Neural cell (in vitro differentiated cells): Measurements from ENCODE around the gene COBL. TPM values are rescaled to one million over a fixed set of nuclear protein-coding genes. Genes with fewer than 3 reads are reported as not detected.

Source experiments
- H2AFZ ChIP-seq: fragments of 200-600, 300-800 bp; sonication (generic), shearing (Covaris generic); 2 replicates; pipeline ENCODE4 v1.6.0; 2014; ENCODE audit warnings: low read depth, mild to moderate bottlenecking, antibody characterized with exemption, low read length, moderate library complexity
- H3F3A ChIP-seq: fragments of 200-600 bp; shearing (Covaris generic); 2 replicates; pipeline ENCODE4 v1.6.1; 2016; ENCODE audit warnings: mild to moderate bottlenecking, moderate library complexity, mixed read lengths, antibody characterized with exemption, low read length; ENCODE audit not compliant: insufficient read depth, poor library complexity, severe bottlenecking
- H3K27ac ChIP-seq: fragments of 200-600, 300-800 bp; sonication (generic), shearing (Covaris generic); 2 replicates; pipeline ENCODE4 v1.5.1; 2014; ENCODE audit warnings: mild to moderate bottlenecking, low read length, moderate library complexity
- H3K27me3 ChIP-seq: fragments of 300-800, 200-600 bp; sonication (generic), shearing (Covaris generic); 2 replicates; pipeline ENCODE4 v1.6.0; 2014; ENCODE audit warnings: mild to moderate bottlenecking, low read depth, low read length, moderate library complexity; ENCODE audit not compliant: insufficient read depth
- H3K36me3 ChIP-seq: fragments of 300-800, 200-600 bp; sonication (generic), shearing (Covaris generic); 2 replicates; pipeline ENCODE4 v1.5.1; 2014; ENCODE audit warnings: mild to moderate bottlenecking, antibody characterized with exemption, low read length, moderate library complexity; ENCODE audit not compliant: insufficient read depth
- H3K4me2 ChIP-seq: fragments of 300-800, 200-600 bp; sonication (generic), shearing (Covaris generic); 2 replicates; pipeline ENCODE4 v1.6.0; 2014; ENCODE audit warnings: mild to moderate bottlenecking, low read length
- H3K4me3 ChIP-seq: fragments of 300-800, 200-600 bp; sonication (generic), shearing (Covaris generic); 2 replicates; pipeline ENCODE4 v1.5.1; 2014; ENCODE audit warnings: mild to moderate bottlenecking, low read length, moderate library complexity
- H3K79me2 ChIP-seq: fragments of 200-600 bp; shearing (Covaris generic); replicated peaks from 2 replicates; pipeline ENCODE4 v1.6.0; 2014; ENCODE audit warnings: mild to moderate bottlenecking, low read length, moderate library complexity; ENCODE audit not compliant: insufficient read depth
- H3K9ac ChIP-seq: fragments of 300-800, 200-600 bp; sonication (generic), shearing (Covaris generic); 2 replicates; pipeline ENCODE4 v1.6.1; 2016; ENCODE audit warnings: mild to moderate bottlenecking, low read length, mixed read lengths
- H3K9me2 ChIP-seq: fragments of 200-600 bp; shearing (Covaris generic); 2 replicates; pipeline ENCODE4 v1.6.1; 2016; ENCODE audit warnings: mild to moderate bottlenecking, low read length, mixed read lengths; ENCODE audit not compliant: insufficient read depth
- H3K9me3 ChIP-seq: fragments of 200-600, 300-800 bp; sonication (generic), shearing (Covaris generic); 2 replicates; pipeline ENCODE4 v1.6.1; 2016; ENCODE audit warnings: mild to moderate bottlenecking, mixed run types, low read length, moderate library complexity, mixed read lengths
- H4K20me1 ChIP-seq: fragments of 200-600 bp; shearing (Covaris generic); 2 replicates; pipeline ENCODE4 v1.6.1; 2016; ENCODE audit warnings: mild to moderate bottlenecking, mixed run types; ENCODE audit not compliant: insufficient read depth
- CTCF ChIP-seq: fragments of 450-650 bp; IDR thresholded peaks from 2 replicates; pipeline ENCODE4 v1.5.1; 2014; ENCODE audit warnings: antibody characterized with exemption, mild to moderate bottlenecking, moderate library complexity; ENCODE audit not compliant: poor library complexity, severe bottlenecking
- EP300 ChIP-seq: fragments of 450-650 bp; conservative IDR thresholded peaks from 2 replicates; pipeline ENCODE4 v1.6.1; 2014; ENCODE audit warnings: antibody characterized with exemption, mild to moderate bottlenecking, moderate library complexity; ENCODE audit not compliant: poor library complexity, severe bottlenecking
- EZH2 ChIP-seq: fragments of 200-600, 300-800 bp; shearing (Covaris generic), sonication (generic); IDR thresholded peaks from 2 replicates; pipeline ENCODE4 v1.6.1; 2014; ENCODE audit warnings: antibody characterized with exemption, low read length, borderline replicate concordance, mild to moderate bottlenecking; ENCODE audit not compliant: insufficient read depth, poor library complexity, severe bottlenecking
- MXI1 ChIP-seq: fragments of 450-650 bp; conservative IDR thresholded peaks from 2 replicates; pipeline ENCODE4 v1.6.1; 2014; ENCODE audit warnings: antibody characterized with exemption, mild to moderate bottlenecking; ENCODE audit not compliant: poor library complexity, severe bottlenecking
- POLR2AphosphoS5 ChIP-seq: IDR thresholded peaks from 2 replicates; pipeline ENCODE4 v1.6.1; 2012
- RAD21 ChIP-seq: fragments of 450-650 bp; conservative IDR thresholded peaks from 2 replicates; pipeline ENCODE4 v1.6.1; 2014; ENCODE audit warnings: antibody characterized with exemption, mild to moderate bottlenecking, moderate library complexity
- SMC3 ChIP-seq: fragments of 450-650 bp; conservative IDR thresholded peaks from 2 replicates; pipeline ENCODE4 v1.6.1; 2014; ENCODE audit warnings: antibody characterized with exemption, mild to moderate bottlenecking, moderate library complexity; ENCODE audit not compliant: poor library complexity
- TAF1 ChIP-seq: IDR thresholded peaks from 2 replicates; pipeline ENCODE4 v1.6.1; 2012; ENCODE audit warnings: low read depth
- polyA plus RNA-seq: library from polyadenylated mRNA; depleted of rRNA; stranded (reverse); fragments of >200 nt; gene quantifications from 2 replicates; pipeline ENCODE4 v1.2.3, GENCODE V29; 2014
- TF ChIP-seq, protein P1 (sequence below): IDR thresholded peaks from 2 replicates; pipeline ENCODE4 v1.6.1; 2012; ENCODE audit warnings: borderline replicate concordance

The COBL gene
- polyA plus RNA-seq, 1 donor from 2014 or later, result 0.12 TPM

DNA sequence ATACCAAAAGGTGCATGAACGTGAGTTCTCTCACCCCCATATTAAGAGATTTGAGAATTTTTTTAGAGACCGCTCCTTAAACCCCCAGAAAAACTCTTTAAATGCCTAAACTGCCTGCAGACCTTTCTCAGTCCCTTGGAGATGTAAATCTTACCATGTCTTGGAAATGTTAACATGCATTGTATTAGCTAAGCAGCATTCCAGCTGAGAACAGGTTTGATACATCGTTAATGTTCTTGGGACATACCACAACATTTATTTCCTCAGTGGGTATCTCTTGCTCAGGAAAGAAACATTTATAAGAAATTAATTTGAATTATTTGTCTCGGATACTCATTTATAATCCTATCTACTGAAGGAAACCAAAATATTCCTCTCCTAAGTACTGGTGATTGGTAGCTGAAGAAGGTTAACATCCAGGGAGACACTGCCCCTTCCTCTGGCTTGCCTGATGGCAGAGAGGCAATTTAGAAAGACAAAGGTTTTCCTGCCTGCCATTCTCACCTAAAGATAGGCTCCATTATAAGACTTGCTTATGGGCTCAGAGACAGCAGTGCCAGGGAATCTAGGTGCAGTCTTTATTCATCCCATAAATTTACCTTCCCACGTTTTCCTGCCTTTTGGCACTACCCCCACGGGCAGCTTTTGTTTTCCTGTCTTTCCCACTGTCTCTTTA lies 141.2 kb downstream of the COBL start:
- Histone ChIP-seq H3K9me3 (no peaks in the 10 kb centered on the region), H3K9me2 (no peaks in the 10 kb centered on the region), H3K4me3 (no peak overlapping the region), H3K4me2 (no peak overlapping the region), H3K9ac (no peak overlapping the region), H3F3A (no peaks in the 10 kb centered on the region), H3K36me3 (no peaks in the 10 kb centered on the region), H3K27ac (no peak overlapping the region), H2AFZ (no peak overlapping the region), H3K27me3 (no peaks in the 10 kb centered on the region), H4K20me1 (no peaks in the 10 kb centered on the region), H3K79me2 (no peaks in the 10 kb centered on the region)
- no peak for TF ChIP-seq CTCF
- TF ChIP-seq EZH2, result no peak
- no peak for TF ChIP-seq POLR2AphosphoS5
- TF ChIP-seq RAD21, result no peak
- no peak for TF ChIP-seq SMC3
- no peak for TF ChIP-seq EP300
- no peak for TF ChIP-seq MXI1
- TF ChIP-seq, protein P1, sequence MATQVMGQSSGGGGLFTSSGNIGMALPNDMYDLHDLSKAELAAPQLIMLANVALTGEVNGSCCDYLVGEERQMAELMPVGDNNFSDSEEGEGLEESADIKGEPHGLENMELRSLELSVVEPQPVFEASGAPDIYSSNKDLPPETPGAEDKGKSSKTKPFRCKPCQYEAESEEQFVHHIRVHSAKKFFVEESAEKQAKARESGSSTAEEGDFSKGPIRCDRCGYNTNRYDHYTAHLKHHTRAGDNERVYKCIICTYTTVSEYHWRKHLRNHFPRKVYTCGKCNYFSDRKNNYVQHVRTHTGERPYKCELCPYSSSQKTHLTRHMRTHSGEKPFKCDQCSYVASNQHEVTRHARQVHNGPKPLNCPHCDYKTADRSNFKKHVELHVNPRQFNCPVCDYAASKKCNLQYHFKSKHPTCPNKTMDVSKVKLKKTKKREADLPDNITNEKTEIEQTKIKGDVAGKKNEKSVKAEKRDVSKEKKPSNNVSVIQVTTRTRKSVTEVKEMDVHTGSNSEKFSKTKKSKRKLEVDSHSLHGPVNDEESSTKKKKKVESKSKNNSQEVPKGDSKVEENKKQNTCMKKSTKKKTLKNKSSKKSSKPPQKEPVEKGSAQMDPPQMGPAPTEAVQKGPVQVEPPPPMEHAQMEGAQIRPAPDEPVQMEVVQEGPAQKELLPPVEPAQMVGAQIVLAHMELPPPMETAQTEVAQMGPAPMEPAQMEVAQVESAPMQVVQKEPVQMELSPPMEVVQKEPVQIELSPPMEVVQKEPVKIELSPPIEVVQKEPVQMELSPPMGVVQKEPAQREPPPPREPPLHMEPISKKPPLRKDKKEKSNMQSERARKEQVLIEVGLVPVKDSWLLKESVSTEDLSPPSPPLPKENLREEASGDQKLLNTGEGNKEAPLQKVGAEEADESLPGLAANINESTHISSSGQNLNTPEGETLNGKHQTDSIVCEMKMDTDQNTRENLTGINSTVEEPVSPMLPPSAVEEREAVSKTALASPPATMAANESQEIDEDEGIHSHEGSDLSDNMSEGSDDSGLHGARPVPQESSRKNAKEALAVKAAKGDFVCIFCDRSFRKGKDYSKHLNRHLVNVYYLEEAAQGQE, result no peak
- no peak for TF ChIP-seq TAF1

- Histone ChIP-seq H3K9me3 (no peaks in the 10 kb centered on the region), H3K79me2 (no peaks in the 10 kb centered on the region), H3K4me3 (no peak overlapping the region), H3K9ac (no peak overlapping the region), H3F3A (no peaks in the 10 kb centered on the region), H2AFZ (no peak overlapping the region), H3K27ac (no peak overlapping the region), H3K36me3 (no peaks in the 10 kb centered on the region), H3K4me2 (no peak overlapping the region), H3K27me3 (no peaks in the 10 kb centered on the region), H3K9me2 (no peaks in the 10 kb centered on the region), H4K20me1 (no peaks in the 10 kb centered on the region)
- TF ChIP-seq SMC3 (no peak), EZH2 (no peak), EP300 (no peak), CTCF (no peak), POLR2AphosphoS5 (no peak), TAF1 (no peak)
- TF ChIP-seq, protein P1, result no peak
These were observed 151.3 kb downstream of the COBL start for GRCh38 chr7:51165337-51165736.
